Measurements from ENCODE around the gene SST. TPM values are rescaled to one million over a fixed set of nuclear protein-coding genes. Genes with fewer than 3 reads are reported as not detected.
"Not testable (repeated sequence)": the region's sequence is repeated elsewhere in the genome, so short reads cannot be mapped to it uniquely, and the experiment has no call there.

Gene SST
- total and polyA plus RNA-seq, 7 experiments from 2014 or later = not detected

- Histone ChIP-seq H3K36me3 (ENCODE audit: control insufficient read depth in 2 of 3, insufficient read depth in 3 of 3, low read length in 3 of 3) (no peaks in the 10 kb centered on the region), H3K27ac (ENCODE audit: low read depth, low read length) (no peak overlapping the region), H3K9me3 (ENCODE audit: control insufficient read depth in 2 of 3, low read length in 3 of 3) (no peaks in the 10 kb centered on the region), H3K4me3 (ENCODE audit: low read length) (no peak overlapping the region), H3K27me3 (ENCODE audit: control insufficient read depth in 2 of 2, insufficient read depth in 2 of 2, low read length in 2 of 2) (no peaks in the 10 kb centered on the region), H3K4me1 (ENCODE audit: control insufficient read depth in 2 of 2, insufficient read depth in 2 of 2, low read length in 2 of 2) (no peaks in the 10 kb centered on the region)
- Mint-ChIP-seq H3K4me3 (no peak overlapping the region), H3K4me1 (no peaks in the 10 kb centered on the region), H3K27ac (no peak overlapping the region), H3K27me3 (peaks cover 17 to 57% (median 41%) of the 10 kb centered on the region in 5 donors), H3K36me3 (no peaks in the 10 kb centered on the region), H3K9me3 (no peaks in the 10 kb centered on the region)
- ChIA-PET CTCF (no interaction called here), POLR2A (no interaction called here)
- intact Hi-C loops (cut with micrococcal nuclease) = no loop called here
- DNase-seq (no peak), ATAC-seq (no peak)
These were observed 7.3 kb downstream of the SST start for GRCh38 chr3:187662848-187663409.

GRCh38 chr3:187661267-187661666, 8.9 kb downstream of the SST start:
- no peak overlapping the region for H3K4me3 Mint-ChIP-seq
- H3K27me3 ChIP-seq (ENCODE audit: control insufficient read depth in 2 of 2, insufficient read depth in 2 of 2, low read length in 2 of 2) = no peaks in the 10 kb centered on the region
- H3K27ac Mint-ChIP-seq = no peak overlapping the region
- intact Hi-C loops (cut with micrococcal nuclease) = no loop called here
- H3K27me3 Mint-ChIP-seq = peaks cover 12 to 53% (median 32%) of the 10 kb centered on the region in 5 donors
- H3K27ac ChIP-seq (ENCODE audit: low read depth, low read length) = no peak overlapping the region
- H3K9me3 ChIP-seq (ENCODE audit: control insufficient read depth in 2 of 3, low read length in 3 of 3) = no peaks in the 10 kb centered on the region
- no peak for DNase-seq
- H3K36me3 ChIP-seq (ENCODE audit: control insufficient read depth in 2 of 3, insufficient read depth in 3 of 3, low read length in 3 of 3) = no peaks in the 10 kb centered on the region
- no peak for ATAC-seq
- ChIA-PET POLR2A (no interaction called here), CTCF (interaction anchor here (1.1 kb wide), 1 partner anchor 21 kb away, joined by 3 read pairs; no protein-coding TSS in a partner anchor)
- no peaks in the 10 kb centered on the region for H3K36me3 Mint-ChIP-seq
- H3K9me3 Mint-ChIP-seq = no peaks in the 10 kb centered on the region
- H3K4me1 Mint-ChIP-seq = no peaks in the 10 kb centered on the region
- H3K4me1 ChIP-seq (ENCODE audit: control insufficient read depth in 2 of 2, insufficient read depth in 2 of 2, low read length in 2 of 2) = no peaks in the 10 kb centered on the region
- H3K4me3 ChIP-seq (ENCODE audit: low read length) = no peak overlapping the region

- Mint-ChIP-seq H3K4me1 (no peaks in the 10 kb centered on the region), H3K27me3 (peaks cover 39 to 66% (median 48%) of the 10 kb centered on the region in 5 donors), H3K9me3 (peaks cover 0 to 5% (median 0%) of the 10 kb centered on the region in 11 donors), H3K4me3 (no peak overlapping the region), H3K36me3 (no peaks in the 10 kb centered on the region), H3K27ac (no peak overlapping the region)
- Histone ChIP-seq H3K27me3 (ENCODE audit: control insufficient read depth in 2 of 2, insufficient read depth in 2 of 2, low read length in 2 of 2) (no peaks in the 10 kb centered on the region), H3K4me3 (ENCODE audit: low read length) (no peak overlapping the region), H3K27ac (ENCODE audit: low read depth, low read length) (no peak overlapping the region), H3K36me3 (ENCODE audit: control insufficient read depth in 2 of 3, insufficient read depth in 3 of 3, low read length in 3 of 3) (no peaks in the 10 kb centered on the region), H3K4me1 (ENCODE audit: control insufficient read depth in 2 of 2, insufficient read depth in 2 of 2, low read length in 2 of 2) (no peaks in the 10 kb centered on the region), H3K9me3 (ENCODE audit: control insufficient read depth in 2 of 3, low read length in 3 of 3) (no peaks in the 10 kb centered on the region)
- ChIA-PET POLR2A (no interaction called here), CTCF (no interaction called here)
- DNase-seq = no peak
- intact Hi-C loops (cut with micrococcal nuclease) = no loop called here
- ATAC-seq = no peak
These were observed 18.9 kb downstream of the SST start for GRCh38 chr3:187651282-187651681.

GRCh38 chr3:187648177-187648576, 22.0 kb downstream of the SST start:
- Histone ChIP-seq H3K4me1 (ENCODE audit: control insufficient read depth in 2 of 2, insufficient read depth in 2 of 2, low read length in 2 of 2) (no peaks in the 10 kb centered on the region), H3K36me3 (ENCODE audit: control insufficient read depth in 2 of 3, insufficient read depth in 3 of 3, low read length in 3 of 3) (no peaks in the 10 kb centered on the region), H3K4me3 (ENCODE audit: low read length) (no peak overlapping the region), H3K9me3 (ENCODE audit: control insufficient read depth in 2 of 3, low read length in 3 of 3) (no peaks in the 10 kb centered on the region), H3K27ac (ENCODE audit: low read depth, low read length) (no peak overlapping the region), H3K27me3 (ENCODE audit: control insufficient read depth in 2 of 2, insufficient read depth in 2 of 2, low read length in 2 of 2) (no peaks in the 10 kb centered on the region)
- Mint-ChIP-seq H3K4me1 (no peaks in the 10 kb centered on the region), H3K4me3 (no peak overlapping the region), H3K27ac (no peak overlapping the region), H3K36me3 (no peaks in the 10 kb centered on the region), H3K27me3 (peaks cover 34 to 59% (median 40%) of the 10 kb centered on the region in 5 donors), H3K9me3 (peaks cover 0 to 5% (median 0%) of the 10 kb centered on the region in 11 donors)
- ATAC-seq = no peak
- DNase-seq = no peak
- intact Hi-C loops (cut with micrococcal nuclease) = no loop called here
- ChIA-PET POLR2A (no interaction called here), CTCF (no interaction called here)

- H3K27me3 ChIP-seq (ENCODE audit: control insufficient read depth in 2 of 2, insufficient read depth in 2 of 2, low read length in 2 of 2) = no peaks in the 10 kb centered on the region
These were observed 23.1 kb downstream of the SST start for GRCh38 chr3:187646906-187647660.

GRCh38 chr3:187645379-187645778, 24.8 kb downstream of the SST start:
- ATAC-seq; H3K9me3 ChIP-seq (ENCODE audit: control insufficient read depth in 2 of 3, low read length in 3 of 3); H3K27ac ChIP-seq (ENCODE audit: low read depth, low read length); H3K36me3 Mint-ChIP-seq; POLR2A ChIA-PET; CTCF ChIA-PET; H3K27me3 ChIP-seq (ENCODE audit: control insufficient read depth in 2 of 2, insufficient read depth in 2 of 2, low read length in 2 of 2); H3K4me1 ChIP-seq (ENCODE audit: control insufficient read depth in 2 of 2, insufficient read depth in 2 of 2, low read length in 2 of 2); H3K9me3 Mint-ChIP-seq; H3K4me1 Mint-ChIP-seq; H3K4me3 ChIP-seq (ENCODE audit: low read length); DNase-seq; H3K36me3 ChIP-seq (ENCODE audit: control insufficient read depth in 2 of 3, insufficient read depth in 3 of 3, low read length in 3 of 3); H3K27ac Mint-ChIP-seq; H3K4me3 Mint-ChIP-seq: not testable (repeated sequence)
- intact Hi-C loops (cut with micrococcal nuclease) = loop anchor here in 1 of 2 donors (1.0 kb wide), 1 partner anchor 34 kb away; no protein-coding TSS in a partner anchor
- H3K27me3 Mint-ChIP-seq = peaks cover 18 to 38% (median 30%) of the 10 kb centered on the region in 5 donors

More at GRCh38 chr3:187646906-187647660, 23.1 kb downstream of the SST start:
- Mint-ChIP-seq H3K27ac (no peak overlapping the region), H3K36me3 (no peaks in the 10 kb centered on the region), H3K9me3 (peaks cover 0 to 5% (median 0%) of the 10 kb centered on the region in 11 donors), H3K4me3 (no peak overlapping the region), H3K4me1 (no peaks in the 10 kb centered on the region), H3K27me3 (peaks cover 26 to 51% (median 34%) of the 10 kb centered on the region in 5 donors)
- DNase-seq = no peak
- no peaks in the 10 kb centered on the region for H3K4me1 ChIP-seq (ENCODE audit: control insufficient read depth in 2 of 2, insufficient read depth in 2 of 2, low read length in 2 of 2)
- ChIA-PET CTCF (no interaction called here), POLR2A (no interaction called here)
- no peak for ATAC-seq
- intact Hi-C loops (cut with micrococcal nuclease) = no loop called here
- no peak overlapping the region for H3K4me3 ChIP-seq (ENCODE audit: low read length)
- H3K27ac ChIP-seq (ENCODE audit: low read depth, low read length) = no peak overlapping the region
- H3K36me3 ChIP-seq (ENCODE audit: control insufficient read depth in 2 of 3, insufficient read depth in 3 of 3, low read length in 3 of 3) = no peaks in the 10 kb centered on the region
- H3K9me3 ChIP-seq (ENCODE audit: control insufficient read depth in 2 of 3, low read length in 3 of 3) = no peaks in the 10 kb centered on the region

GRCh38 chr3:187642861-187643260, 27.3 kb downstream of the SST start:
- ATAC-seq (no peak), DNase-seq (no peak)
- Histone ChIP-seq H3K27ac (ENCODE audit: low read depth, low read length) (no peak overlapping the region), H3K4me1 (ENCODE audit: control insufficient read depth in 2 of 2, insufficient read depth in 2 of 2, low read length in 2 of 2) (no peaks in the 10 kb centered on the region), H3K27me3 (ENCODE audit: control insufficient read depth in 2 of 2, insufficient read depth in 2 of 2, low read length in 2 of 2) (no peaks in the 10 kb centered on the region), H3K9me3 (ENCODE audit: control insufficient read depth in 2 of 3, low read length in 3 of 3) (no peaks in the 10 kb centered on the region), H3K36me3 (ENCODE audit: control insufficient read depth in 2 of 3, insufficient read depth in 3 of 3, low read length in 3 of 3) (no peaks in the 10 kb centered on the region), H3K4me3 (ENCODE audit: low read length) (no peak overlapping the region)
- peaks cover 17 to 33% (median 23%) of the 10 kb centered on the region in 5 donors for H3K27me3 Mint-ChIP-seq
- POLR2A ChIA-PET = no interaction called here
- intact Hi-C loops (cut with micrococcal nuclease) = no loop called here
- H3K36me3 Mint-ChIP-seq = no peaks in the 10 kb centered on the region
- H3K4me3 Mint-ChIP-seq = no peak overlapping the region
- CTCF ChIA-PET = interaction anchor here (0.6 kb wide), 1 partner anchor 97 kb away, joined by 3 read pairs; no protein-coding TSS in a partner anchor
- no peaks in the 10 kb centered on the region for H3K4me1 Mint-ChIP-seq
- peaks cover 0 to 13% (median 0%) of the 10 kb centered on the region in 11 donors for H3K9me3 Mint-ChIP-seq
- no peak overlapping the region for H3K27ac Mint-ChIP-seq
